Panc1 (cell line): Measurements from ENCODE around the gene RASA3. TPM values are rescaled to one million over a fixed set of nuclear protein-coding genes. Genes with fewer than 3 reads are reported as not detected.
A peak's percentile ranks its signal among the peaks of the same experiment; 100 is the strongest.

Experiments used
- ATAC-seq: fragments of 200-7000 bp; cut with Tn5 transposase; 2 replicates; pipeline ENCODE4 v1.9.1; 2020; ENCODE audit warnings: mild to moderate bottlenecking, moderate library complexity
- BruUV-seq: library from RNA; stranded (reverse); fragments of 400-500 nt; replicated peaks from 2 replicates; lab custom pipeline; 2021; lab: Mats Ljungman, UMichigan
- CTCF ChIA-PET: fragments of 300-600 bp; sonication (Branson Sonifier 250); formaldehyde crosslinking; loops from one replicate; lab custom pipeline; 2022; ENCODE audit warnings: antibody characterized with exemption; lab: Charles Lee
- POLR2A ChIA-PET: fragments of 300-600 bp; sonication (Branson Sonifier 250); formaldehyde crosslinking; loops from one replicate; lab custom pipeline; 2022; ENCODE audit warnings: antibody characterized with exemption; lab: Charles Lee
- DNase-seq: peaks from one replicate; pipeline ENCODE4 v3.0.0-alpha.2; 2010; ENCODE audit warnings: low read depth, low spot score
- H3K27ac ChIP-seq: 2 replicates; pipeline ENCODE4 v1.5.1; 2011; ENCODE audit warnings: mild to moderate bottlenecking, low read length, inconsistent platforms
- H3K27me3 ChIP-seq: fragments of 200-500 bp; sonication (Bioruptor generic); 2 replicates; pipeline ENCODE4 v1.6.0; 2014; ENCODE audit warnings: low read length, inconsistent platforms; ENCODE audit not compliant: control insufficient read depth, insufficient read depth
- H3K36me3 ChIP-seq: fragments of 200-500 bp; sonication (Bioruptor generic); 2 replicates; pipeline ENCODE4 v1.5.1; 2014; ENCODE audit warnings: inconsistent platforms, mild to moderate bottlenecking, low read length, moderate library complexity; ENCODE audit not compliant: control insufficient read depth, insufficient read depth
- H3K4me1 ChIP-seq: 2 replicates; pipeline ENCODE4 v1.5.1; 2011; ENCODE audit warnings: inconsistent platforms, mild to moderate bottlenecking, low read length, moderate library complexity; ENCODE audit not compliant: control insufficient read depth, insufficient read depth
- H3K4me3 ChIP-seq, 2 experiments: 2 replicates each; pipeline ENCODE4 v1.5.1; 2011 to 2012; ENCODE audit warnings: low read depth in 2 of 2, low read length in 2 of 2, mild to moderate bottlenecking in 2 of 2, inconsistent platforms in 1 of 2, moderate library complexity in 1 of 2
- H3K9me3 ChIP-seq: fragments of 200-500 bp; sonication (Bioruptor generic); 2 replicates; pipeline ENCODE4 v1.5.1; 2014; ENCODE audit warnings: low read depth, mild to moderate bottlenecking, inconsistent platforms, low read length, moderate library complexity; ENCODE audit not compliant: control insufficient read depth, insufficient read depth
- POLR2AphosphoS5 ChIP-seq: IDR thresholded peaks from 2 replicates; pipeline ENCODE4 v1.6.1; 2012; ENCODE audit warnings: mild to moderate bottlenecking, low read depth, low read length, moderate library complexity
- SIN3A ChIP-seq: IDR thresholded peaks from 2 replicates; pipeline ENCODE4 v1.6.1; 2012; ENCODE audit warnings: low read depth, mild to moderate bottlenecking, low read length, moderate library complexity, borderline replicate concordance; ENCODE audit not compliant: insufficient read depth
- TCF7L2 ChIP-seq: IDR thresholded peaks from 2 replicates; pipeline ENCODE4 v1.6.1; 2011; ENCODE audit warnings: mild to moderate bottlenecking, low read depth, low read length, inconsistent platforms
- in situ Hi-C: cut with HindIII; loops from 2 replicates; pipeline ENCODE4 v1.10.0; 2016; ENCODE audit warnings: low sequenced_read_pairs, low pct_unique_long_range_greater_than_20kb
- intact Hi-C: fragments of 100-400 bp; cut with micrococcal nuclease; formaldehyde crosslinking; loops from one replicate; pipeline ENCODE4 v1.10.0; 2022; ENCODE audit not compliant: unreplicated experiment
- total RNA-seq: library from RNA; stranded (reverse); gene quantifications from one replicate; pipeline ENCODE4 v1.2.1, GENCODE V29; 2021; ENCODE audit not compliant: unreplicated experiment
- TF ChIP-seq, protein P1 (sequence below), 2 experiments: IDR thresholded peaks; 2 replicates each; pipeline ENCODE4 v1.6.1; 2011 to 2012; ENCODE audit warnings: low read depth in 2 of 2, control low read depth in 1 of 2, low read length in 1 of 2, mild to moderate bottlenecking in 1 of 2, moderate library complexity in 1 of 2; ENCODE audit not compliant: insufficient read depth in 1 of 2
- TF ChIP-seq, protein P2 (sequence below): fragments of 450-650 bp; IDR thresholded peaks from 2 replicates; pipeline ENCODE4 v1.5.1; 2017; ENCODE audit warnings: mild to moderate bottlenecking

RASA3 gene
- total RNA-seq, 1 experiment from 2014 or later = 33.7 TPM

DNA sequence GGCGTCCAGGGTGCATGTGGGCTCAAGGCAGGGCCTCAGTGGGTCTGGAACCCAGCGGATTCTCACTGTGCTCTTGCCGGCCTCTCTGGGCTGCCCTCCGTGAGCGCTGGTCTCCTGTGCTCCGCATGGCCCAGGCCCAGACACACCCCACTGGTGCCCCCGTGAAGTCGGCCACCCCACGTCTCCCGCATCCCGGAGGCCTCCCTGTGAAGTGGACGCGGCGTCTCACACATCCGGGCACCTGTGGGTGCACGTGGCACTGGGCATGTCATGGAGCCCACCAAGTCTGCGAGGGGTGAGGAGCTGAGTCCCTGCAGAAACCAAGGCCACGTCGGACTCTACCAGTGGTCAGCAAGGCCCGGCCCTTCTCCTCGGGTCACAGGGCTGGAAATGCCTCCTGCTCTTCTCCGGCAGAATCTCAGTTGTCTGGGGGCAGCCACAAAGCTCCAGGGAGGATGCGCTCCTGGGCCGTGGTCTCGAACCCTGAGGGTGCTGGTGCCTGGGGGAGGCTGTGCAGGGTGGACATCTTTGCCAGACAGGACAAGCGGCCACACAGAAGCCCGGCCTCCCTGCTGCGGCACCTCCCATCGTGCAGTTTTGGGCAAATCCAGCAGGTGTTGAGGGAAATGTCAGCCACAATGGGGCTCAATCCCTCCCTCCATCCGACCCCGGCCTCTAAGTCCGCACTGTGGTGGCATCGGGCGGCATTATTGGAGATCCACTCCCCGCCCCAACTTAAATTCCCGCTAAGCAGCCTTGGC is 160.8 kb downstream of the RASA3 start:
- DNase-seq = no peak
- in situ Hi-C loops = no loop called here
- Histone ChIP-seq H3K4me1 (0 out of 2 replicates have a peak, but pooled peaks cover 4% of the 10 kb centered on the region), H3K9me3 (no peaks in the 10 kb centered on the region), H3K27me3 (no peaks in the 10 kb centered on the region), H3K36me3 (no peaks in the 10 kb centered on the region), H3K4me3 (no peak overlapping the region), H3K27ac (no peak overlapping the region)
- ATAC-seq = no peak
- ChIA-PET CTCF (no interaction called here), POLR2A (no interaction called here)
- TF ChIP-seq, protein P1, sequence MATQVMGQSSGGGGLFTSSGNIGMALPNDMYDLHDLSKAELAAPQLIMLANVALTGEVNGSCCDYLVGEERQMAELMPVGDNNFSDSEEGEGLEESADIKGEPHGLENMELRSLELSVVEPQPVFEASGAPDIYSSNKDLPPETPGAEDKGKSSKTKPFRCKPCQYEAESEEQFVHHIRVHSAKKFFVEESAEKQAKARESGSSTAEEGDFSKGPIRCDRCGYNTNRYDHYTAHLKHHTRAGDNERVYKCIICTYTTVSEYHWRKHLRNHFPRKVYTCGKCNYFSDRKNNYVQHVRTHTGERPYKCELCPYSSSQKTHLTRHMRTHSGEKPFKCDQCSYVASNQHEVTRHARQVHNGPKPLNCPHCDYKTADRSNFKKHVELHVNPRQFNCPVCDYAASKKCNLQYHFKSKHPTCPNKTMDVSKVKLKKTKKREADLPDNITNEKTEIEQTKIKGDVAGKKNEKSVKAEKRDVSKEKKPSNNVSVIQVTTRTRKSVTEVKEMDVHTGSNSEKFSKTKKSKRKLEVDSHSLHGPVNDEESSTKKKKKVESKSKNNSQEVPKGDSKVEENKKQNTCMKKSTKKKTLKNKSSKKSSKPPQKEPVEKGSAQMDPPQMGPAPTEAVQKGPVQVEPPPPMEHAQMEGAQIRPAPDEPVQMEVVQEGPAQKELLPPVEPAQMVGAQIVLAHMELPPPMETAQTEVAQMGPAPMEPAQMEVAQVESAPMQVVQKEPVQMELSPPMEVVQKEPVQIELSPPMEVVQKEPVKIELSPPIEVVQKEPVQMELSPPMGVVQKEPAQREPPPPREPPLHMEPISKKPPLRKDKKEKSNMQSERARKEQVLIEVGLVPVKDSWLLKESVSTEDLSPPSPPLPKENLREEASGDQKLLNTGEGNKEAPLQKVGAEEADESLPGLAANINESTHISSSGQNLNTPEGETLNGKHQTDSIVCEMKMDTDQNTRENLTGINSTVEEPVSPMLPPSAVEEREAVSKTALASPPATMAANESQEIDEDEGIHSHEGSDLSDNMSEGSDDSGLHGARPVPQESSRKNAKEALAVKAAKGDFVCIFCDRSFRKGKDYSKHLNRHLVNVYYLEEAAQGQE (IDR thresholded peaks at IDR 0.05; ENCODE audit: insufficient read depth in 1 of 2, low read depth in 2 of 2, low read length in 1 of 2) = no peak
- TF ChIP-seq, protein P2, sequence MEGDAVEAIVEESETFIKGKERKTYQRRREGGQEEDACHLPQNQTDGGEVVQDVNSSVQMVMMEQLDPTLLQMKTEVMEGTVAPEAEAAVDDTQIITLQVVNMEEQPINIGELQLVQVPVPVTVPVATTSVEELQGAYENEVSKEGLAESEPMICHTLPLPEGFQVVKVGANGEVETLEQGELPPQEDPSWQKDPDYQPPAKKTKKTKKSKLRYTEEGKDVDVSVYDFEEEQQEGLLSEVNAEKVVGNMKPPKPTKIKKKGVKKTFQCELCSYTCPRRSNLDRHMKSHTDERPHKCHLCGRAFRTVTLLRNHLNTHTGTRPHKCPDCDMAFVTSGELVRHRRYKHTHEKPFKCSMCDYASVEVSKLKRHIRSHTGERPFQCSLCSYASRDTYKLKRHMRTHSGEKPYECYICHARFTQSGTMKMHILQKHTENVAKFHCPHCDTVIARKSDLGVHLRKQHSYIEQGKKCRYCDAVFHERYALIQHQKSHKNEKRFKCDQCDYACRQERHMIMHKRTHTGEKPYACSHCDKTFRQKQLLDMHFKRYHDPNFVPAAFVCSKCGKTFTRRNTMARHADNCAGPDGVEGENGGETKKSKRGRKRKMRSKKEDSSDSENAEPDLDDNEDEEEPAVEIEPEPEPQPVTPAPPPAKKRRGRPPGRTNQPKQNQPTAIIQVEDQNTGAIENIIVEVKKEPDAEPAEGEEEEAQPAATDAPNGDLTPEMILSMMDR = no peak
- no peak for TF ChIP-seq TCF7L2
- no peak for TF ChIP-seq POLR2AphosphoS5
- TF ChIP-seq SIN3A = no peak
- no TSS peak for BruUV-seq
- intact Hi-C loops = no loop called here

DNA sequence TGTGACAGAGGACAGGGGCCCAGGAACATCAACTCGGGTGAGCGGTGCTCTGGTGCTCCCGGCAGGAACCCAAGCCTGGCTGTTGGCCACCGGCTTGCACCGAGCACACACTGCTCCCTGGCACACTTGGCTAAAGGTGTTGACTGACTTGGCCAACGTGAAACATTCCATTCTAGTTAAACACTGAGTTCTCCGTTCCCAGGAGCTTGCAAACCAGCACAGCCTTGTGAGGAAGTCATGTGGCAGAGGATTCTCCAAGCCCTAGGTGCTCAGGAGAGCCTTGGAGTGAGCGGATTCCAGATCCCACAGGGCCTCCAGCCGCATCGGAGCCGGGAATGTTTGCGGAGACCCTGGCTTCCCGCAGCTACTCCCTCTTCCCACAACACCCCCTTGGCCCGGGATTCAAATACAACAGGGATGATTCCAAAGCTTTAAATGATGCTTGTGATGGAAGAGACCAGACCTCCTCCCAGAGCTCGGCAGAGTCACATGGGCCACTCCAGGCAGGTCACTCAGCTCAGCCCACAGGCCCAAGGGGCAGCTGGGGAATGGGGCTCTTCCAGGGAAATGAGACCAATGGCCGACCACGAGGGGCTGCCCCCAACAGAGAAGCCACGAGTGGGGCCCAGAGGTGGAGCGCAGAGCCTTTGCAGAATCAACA is 161.5 kb downstream of the RASA3 start:
- TF ChIP-seq, protein P2 = no peak
- TF ChIP-seq, protein P1 (IDR thresholded peaks at IDR 0.05; ENCODE audit: insufficient read depth in 1 of 2, low read depth in 2 of 2, low read length in 1 of 2) = no peak
- TF ChIP-seq SIN3A = no peak
- no peak for TF ChIP-seq POLR2AphosphoS5
- TF ChIP-seq TCF7L2 = no peak
- H3K27me3 ChIP-seq = no peaks in the 10 kb centered on the region
- H3K36me3 ChIP-seq = no peaks in the 10 kb centered on the region
- DNase-seq (no peak), ATAC-seq (peak; percentile 67)
- no peak overlapping the region for H3K4me3 ChIP-seq
- in situ Hi-C loops = no loop called here
- BruUV-seq = no TSS peak
- H3K9me3 ChIP-seq = no peaks in the 10 kb centered on the region
- intact Hi-C loops = no loop called here
- 0 out of 2 replicates have a peak, but pooled peaks cover 4% of the 10 kb centered on the region for H3K4me1 ChIP-seq
- 0 out of 2 replicates have a peak overlapping the region, but pooled peaks have one; percentile 34 for H3K27ac ChIP-seq
- ChIA-PET POLR2A (no interaction called here), CTCF (no interaction called here)
